HG03060 (cell line): ENCODE measurements around the gene AXIN1.
"Not testable (repeated sequence)": the region's sequence is repeated elsewhere in the genome, so short reads cannot be mapped to it uniquely, and the experiment has no call there.

ENCODE experiments used
- ATAC-seq: cut with Tn5 transposase; IDR thresholded peaks from one replicate; pipeline ENCODE4 v1.9.1; 2021; ENCODE audit warnings: low read depth, moderate number of reproducible peaks; ENCODE audit not compliant: unreplicated experiment

Gene AXIN1

GRCh38 chr16:334861-335632, 17.5 kb downstream of the AXIN1 start:
- ATAC-seq, result not testable (repeated sequence)

- not testable (repeated sequence) for ATAC-seq
These were observed 18.2 kb downstream of the AXIN1 start for GRCh38 chr16:334164-334832.

GRCh38 chr16:333406-334094, 19.0 kb downstream of the AXIN1 start:
- ATAC-seq, result no peak

- ATAC-seq, result not testable (repeated sequence)
These were observed 21.2 kb downstream of the AXIN1 start for GRCh38 chr16:331181-331814.

- ATAC-seq, result no peak
These were observed 21.8 kb downstream of the AXIN1 start for GRCh38 chr16:330741-331140.

- ATAC-seq, result no peak
These were observed 27.0 kb downstream of the AXIN1 start for GRCh38 chr16:325375-326145.

GRCh38 chr16:324451-325334, 27.8 kb downstream of the AXIN1 start:
- ATAC-seq, result no peak

GRCh38 chr16:324201-324450, 28.4 kb downstream of the AXIN1 start:
- no peak for ATAC-seq

GRCh38 chr16:322476-323143, 29.9 kb downstream of the AXIN1 start:
- ATAC-seq, result no peak

- ATAC-seq, result no peak
These were observed 31.0 kb downstream of the AXIN1 start for GRCh38 chr16:321532-321931.

GRCh38 chr16:320206-320605, 32.3 kb downstream of the AXIN1 start:
- ATAC-seq, result no peak

- no peak for ATAC-seq
These were observed 33.9 kb downstream of the AXIN1 start for GRCh38 chr16:318628-319027.

- no peak for ATAC-seq
These were observed 34.9 kb downstream of the AXIN1 start for GRCh38 chr16:317583-317982.

- ATAC-seq, result no peak
These were observed 35.6 kb downstream of the AXIN1 start for GRCh38 chr16:316741-317464.

GRCh38 chr16:314795-315299, 37.7 kb downstream of the AXIN1 start:
- no peak for ATAC-seq

- ATAC-seq, result no peak
These were observed 38.2 kb downstream of the AXIN1 start for GRCh38 chr16:314351-314750.

- no peak for ATAC-seq
These were observed 40.8 kb downstream of the AXIN1 start for GRCh38 chr16:311725-312124.

- no peak for ATAC-seq
These were observed 43.0 kb downstream of the AXIN1 start for GRCh38 chr16:309476-309875.
